ENCODE data around the gene HECW1.

The HECW1 gene

DNA sequence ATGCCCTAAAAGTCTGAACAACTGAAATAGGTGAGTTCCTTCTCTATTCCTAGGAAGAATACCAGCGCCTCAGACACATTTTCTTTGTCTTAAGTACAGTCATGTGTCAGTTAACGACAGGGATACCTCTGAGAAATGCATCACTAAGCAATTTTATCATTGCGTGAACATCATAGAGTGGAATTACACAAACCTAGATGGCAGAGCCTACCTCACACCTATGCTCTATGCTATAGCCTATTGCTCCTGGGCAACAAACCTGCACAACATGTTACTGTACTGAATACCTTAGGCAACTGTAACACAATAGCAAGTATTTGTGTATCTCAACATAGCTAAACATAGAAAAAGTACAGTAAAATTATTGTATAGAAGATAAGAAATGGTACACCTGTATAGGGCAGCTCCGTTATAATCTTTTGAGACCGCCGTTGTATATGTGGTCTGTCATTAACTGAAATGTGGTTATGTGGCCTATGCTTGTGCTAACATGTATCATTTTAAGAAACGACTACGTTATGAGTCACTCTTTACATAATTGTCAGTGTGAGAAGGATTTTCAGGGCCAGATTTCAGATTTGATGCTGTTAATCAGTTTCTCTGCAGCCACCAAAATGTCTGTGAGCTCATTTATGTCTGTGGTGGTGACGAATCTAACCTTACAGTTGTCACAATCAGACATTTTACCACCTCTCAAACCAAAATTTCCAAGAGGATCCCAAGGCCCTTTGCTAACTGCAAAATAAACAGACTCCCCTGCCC lies 404.3 kb downstream of the HECW1 start:
- DNase-seq = no peak

DNA sequence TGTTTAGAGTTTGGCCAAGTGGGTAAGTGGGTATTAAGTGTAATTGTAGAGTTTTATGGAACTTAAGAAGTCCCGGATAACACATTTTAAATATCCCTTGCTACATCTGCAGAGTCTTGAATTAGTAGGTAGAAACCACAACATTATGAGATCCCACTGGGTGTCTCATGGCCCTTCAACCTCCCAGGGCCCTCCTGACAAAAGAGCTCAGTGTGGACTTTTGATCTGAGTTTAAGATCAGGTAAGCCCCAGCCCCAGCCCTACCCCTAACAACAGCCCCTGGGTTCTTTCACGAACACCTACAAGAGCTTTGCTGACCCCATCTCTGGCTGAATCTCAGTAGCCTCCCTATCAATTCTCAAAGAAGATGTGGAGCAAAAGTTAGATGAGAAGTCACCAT lies 405.0 kb downstream of the HECW1 start:
- no peak for DNase-seq

DNA sequence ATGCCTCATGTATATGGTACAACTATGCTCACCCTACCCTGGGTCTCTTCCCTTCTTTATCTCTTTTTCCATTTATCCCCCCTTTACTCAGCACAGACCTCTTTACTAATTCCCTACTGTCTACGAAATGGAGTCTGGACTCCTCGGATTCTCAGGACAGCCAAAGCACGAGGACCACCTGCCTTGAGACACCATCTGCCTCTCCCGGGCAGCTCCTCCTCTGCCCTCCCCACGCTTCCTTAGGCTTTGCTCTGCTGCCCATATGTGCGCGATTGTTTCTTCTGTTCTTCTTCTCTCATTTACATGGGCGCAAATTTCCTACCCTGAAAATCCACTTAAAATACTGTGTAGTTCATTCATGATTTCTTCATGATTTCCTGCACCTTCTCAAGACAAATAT lies 407.8 kb downstream of the HECW1 start:
- no peak for DNase-seq

DNA sequence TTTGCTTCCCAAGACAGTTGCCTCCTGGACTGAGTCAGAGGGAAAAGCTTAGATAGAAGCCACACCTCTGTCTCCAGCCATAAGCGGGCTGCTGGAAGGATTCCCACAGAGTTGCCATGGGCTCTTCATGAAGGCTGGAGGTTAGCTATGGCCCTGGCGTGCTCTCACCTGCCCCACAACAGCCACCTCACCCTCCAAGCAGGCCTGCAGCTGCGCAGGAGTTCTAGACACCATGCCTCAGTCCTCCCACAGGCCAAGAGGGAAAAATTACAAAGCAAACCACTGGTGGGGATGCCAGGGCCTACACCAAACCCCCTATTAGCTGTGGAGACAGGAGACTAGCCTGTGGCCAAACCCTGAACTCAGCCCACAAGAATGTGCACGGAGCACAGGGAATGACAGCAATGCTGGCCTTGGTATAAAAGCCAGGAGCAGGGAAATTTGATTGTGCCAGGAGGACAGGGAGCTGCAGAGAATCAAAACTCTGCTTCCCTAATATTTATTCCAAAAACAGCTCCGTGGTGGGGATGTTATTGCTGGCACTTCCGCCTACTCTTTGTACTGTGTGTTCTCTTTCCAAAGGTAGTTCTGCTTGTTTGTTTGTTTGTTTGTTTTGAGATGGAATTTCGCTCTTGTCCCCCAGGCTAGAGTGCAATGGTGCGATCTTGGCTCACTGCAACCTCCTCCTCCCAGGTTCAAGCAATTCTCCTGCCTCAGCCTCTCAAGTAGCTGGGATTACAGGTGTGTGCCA lies 410.1 kb downstream of the HECW1 start:
- peak; percentile 38 for DNase-seq

DNA sequence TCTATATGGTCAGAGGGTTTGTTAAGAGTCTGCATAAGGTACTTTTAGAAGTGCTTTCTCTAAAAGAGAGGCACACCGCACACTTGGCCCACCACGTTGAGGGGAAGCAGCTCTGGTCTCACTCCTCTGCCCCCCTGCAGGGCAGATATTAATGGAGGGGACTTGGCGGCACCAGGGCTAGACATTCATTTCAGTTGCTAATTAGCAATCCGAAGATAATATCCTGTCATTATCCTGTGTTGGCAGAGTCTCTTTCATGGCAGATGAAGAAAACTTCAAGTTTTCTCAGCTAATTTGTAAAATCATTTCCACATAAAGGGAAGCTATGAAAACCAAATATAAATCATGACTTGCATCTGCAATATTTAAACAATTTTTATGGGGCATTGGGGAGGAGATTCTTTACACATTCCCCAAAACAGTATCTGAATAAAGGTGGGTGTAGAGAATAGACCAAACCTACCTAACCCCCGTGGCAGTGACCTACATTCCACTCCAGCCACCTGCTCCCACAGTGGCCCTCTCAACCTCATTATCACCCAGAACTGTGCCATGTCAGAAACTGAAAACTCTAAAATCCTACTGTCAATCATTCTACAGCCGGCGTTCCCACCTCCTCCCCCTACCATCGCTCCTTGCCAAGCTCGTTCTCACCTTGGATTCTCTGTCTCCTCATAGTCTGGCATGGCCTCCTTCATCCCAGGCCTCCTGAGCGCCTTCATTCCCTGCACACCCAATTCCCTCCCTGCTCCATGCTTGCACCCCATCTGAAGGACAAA lies 416.3 kb downstream of the HECW1 start:
- no peak for DNase-seq

DNA sequence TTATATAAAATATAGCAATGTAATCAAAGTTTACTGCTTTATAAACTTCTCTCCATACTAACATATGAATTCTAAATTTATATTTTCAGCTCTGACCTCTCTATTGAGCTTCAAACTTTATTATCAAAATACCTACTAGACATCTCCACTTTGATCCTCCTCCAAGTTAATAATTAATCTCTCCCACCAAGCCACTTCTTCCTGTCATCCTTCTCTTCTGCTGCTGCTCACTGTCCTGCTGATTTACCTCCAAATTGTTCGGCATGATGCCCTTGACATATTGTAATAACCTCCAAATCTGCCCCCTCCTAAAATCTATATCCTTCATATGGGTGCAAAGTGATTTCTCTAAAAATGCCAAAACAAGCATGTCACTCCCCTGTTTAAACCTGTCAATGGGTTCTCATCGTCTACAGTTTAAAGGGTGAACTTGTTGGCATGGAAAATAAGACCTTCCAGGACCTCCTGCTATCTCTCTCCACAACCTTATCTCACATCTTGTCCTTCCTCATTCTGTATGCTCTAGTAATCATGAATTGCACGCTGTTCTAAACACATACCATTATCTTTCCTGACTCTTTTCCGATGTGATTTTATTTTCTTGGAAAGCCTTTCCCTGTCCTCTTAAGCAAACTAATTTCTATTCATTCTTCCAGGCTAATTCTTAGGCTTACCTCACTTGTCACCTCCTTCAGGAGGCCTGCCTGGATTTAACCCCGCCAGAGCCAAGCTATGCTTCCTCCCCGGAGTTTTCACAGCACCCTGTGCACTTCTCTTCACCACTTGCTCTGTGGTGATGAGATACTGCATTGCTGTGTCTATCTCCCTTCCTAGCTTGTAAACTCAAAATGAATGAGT lies 418.3 kb downstream of the HECW1 start:
- no peak for DNase-seq

DNA sequence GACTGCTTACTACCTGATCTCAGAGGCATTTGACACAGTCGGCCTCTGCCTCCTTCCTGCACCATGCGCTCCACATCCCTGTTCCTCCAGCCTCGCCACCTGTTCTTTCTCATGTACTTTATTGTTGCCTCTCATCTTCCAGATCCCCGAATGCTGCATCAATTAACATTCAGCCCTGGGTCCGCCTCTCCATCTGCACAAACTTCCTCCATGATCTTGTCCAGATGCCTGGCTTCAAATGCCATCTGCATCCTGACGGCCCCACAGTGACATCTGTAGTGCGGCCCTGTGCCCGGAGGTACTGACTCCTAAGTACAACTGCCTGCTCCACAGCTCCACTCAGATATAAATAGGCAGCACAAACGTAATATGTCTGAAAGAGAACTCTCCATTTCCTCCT lies 419.3 kb downstream of the HECW1 start:
- DNase-seq = no peak

DNA sequence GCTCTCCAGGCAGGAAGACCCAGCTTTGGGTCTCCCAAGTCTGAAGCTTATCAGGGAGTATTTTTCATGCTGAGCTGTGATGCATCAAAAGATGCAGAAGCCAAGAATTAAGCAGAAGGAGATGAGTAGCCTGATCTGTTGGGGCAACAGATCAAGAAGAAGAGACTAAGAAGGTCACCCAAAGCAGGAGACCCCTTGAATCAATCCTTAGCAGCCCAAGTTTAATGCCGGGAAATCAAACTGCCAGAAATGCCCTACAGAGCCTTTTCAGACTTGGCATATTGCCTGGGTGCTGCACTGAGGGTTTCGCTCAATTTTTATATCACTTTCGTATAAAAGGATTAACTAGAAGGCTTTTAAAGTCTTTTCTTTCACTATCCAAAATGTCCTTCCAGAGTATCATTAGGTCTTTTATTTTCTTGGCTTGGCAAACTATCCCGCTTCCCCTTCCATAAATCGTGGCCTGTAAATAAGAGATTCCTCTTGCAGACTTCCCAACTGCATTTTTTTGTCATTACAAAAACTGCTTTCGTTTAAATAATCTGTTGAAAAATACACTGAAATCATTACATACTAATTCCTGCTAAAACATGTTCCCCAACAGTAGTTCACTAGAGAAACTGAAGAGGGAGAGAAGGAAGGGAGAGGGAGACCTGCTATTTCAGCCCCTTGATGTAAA lies 421.5 kb downstream of the HECW1 start:
- no peak for DNase-seq

DNA sequence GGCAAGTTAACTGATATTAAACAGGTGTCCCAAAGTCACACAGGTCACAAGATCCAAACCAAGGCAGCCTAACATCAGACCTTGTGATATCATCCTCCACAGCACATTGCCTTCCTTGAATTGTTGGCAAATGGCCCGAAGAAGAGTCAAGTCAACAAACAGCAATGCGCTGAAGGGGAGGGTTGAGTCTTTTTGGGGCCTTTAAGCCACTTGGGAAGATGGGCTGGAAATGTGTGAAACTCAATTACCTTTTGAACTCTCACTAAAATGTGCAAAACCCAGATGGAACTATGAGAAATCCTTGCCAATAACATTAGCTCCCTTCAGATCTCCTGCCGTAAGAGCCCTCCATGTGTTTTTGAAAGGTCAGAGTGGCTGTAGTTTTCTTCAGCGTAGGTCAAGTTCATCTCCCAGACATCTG lies 422.6 kb downstream of the HECW1 start:
- no peak for DNase-seq

DNA sequence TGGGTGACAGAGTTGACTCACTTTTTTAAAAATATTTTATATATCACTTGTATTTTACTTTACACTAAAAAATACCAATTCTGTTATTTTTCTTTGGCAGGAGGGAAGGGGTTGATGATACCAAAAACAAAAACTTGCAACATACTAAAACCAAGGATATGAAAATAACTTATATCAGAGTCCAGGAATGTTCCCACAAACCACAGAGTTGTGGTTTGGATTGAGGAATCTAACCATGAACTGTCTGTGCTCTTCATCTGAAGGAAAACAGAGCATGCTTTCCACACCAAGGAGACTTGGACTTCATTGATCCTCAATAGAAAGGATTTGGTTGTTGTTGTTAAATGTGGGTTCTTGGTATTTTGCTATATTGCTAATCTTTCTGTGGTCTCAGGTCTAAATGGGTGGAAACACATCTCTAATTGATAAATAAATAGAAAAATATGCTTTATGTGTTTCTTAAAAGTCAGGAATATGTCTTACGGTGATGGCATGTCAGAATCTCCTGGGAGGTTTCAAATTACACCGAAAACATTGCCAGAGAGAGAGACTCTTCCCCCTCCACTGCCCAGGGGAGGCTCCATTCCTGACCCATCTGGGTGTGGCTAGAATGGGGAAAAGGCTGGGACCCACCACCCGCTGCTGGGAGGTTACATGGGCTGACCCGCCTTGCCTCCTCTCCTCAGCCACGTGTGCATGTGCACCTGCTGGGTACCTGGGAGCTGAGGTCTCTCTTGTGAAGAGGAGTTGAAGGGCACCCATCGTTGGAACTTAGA lies 423.6 kb downstream of the HECW1 start:
- DNase-seq = peak; percentile 71

DNA sequence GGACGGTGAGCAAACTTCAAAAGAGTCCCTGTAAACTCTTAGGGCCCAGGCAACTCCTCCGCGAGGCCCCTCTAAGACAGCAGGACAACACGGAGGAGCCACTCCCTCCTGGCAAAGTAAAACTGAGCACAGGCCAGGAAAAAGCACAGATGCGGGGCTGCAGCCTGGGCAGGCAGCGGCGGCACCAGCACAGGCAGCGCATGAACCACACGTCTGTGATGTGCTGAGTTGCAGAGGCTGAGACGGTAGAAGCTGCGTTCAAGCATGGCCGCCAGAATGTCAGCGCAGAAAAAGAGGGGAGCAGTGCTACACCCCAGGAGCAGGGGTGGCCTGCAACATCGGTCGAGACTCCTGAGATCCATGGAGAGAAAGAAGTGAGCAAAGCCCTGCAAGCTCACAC lies 424.3 kb downstream of the HECW1 start:
- DNase-seq = no peak

DNA sequence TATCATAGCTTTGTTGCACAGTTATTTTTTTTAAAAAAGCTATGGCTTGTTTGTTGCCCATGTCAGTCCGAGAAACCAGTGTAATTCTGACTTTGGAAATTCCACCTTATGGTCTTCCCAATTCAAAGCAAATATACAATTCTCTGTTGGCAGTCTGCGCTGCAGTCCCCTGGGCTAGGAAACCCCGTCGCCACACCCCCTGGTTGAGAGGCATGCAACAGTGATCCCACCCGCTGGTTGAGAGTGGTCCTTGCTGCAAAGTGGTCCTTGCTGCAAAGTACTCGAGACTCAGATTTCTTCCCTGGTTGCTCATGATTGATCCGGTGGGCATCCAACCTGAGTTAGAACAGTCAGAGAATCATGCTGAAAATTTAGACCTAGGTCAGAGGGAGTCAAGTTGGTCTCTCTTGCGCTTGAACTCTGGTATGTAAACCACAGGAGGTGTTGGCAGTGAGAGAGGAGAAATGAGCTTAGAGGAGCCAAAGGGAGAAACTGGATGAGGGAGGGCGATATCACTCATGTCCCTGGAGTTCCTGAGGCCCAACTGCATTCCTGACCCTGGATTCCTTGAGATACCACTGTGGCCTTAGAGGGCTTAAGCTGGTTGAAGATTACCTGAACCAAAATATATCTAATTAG lies 425.4 kb downstream of the HECW1 start:
- DNase-seq = no peak

DNA sequence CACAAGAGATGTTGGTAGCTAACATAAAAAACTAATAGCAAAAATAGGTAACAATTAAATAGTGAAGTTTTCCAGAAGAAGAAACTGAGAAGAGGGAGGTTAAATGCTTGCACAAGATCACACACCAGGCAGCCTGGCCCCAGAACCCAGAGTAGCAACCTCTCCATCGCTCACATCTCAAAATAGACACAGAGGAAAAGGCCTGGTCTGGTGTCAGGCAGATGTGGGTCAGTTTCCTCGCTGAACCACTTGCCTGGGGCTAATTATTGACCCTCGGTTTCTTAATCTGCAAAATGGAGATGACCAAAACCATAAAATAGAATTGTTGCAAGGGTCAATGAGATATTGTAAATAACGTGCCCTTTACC lies 425.9 kb downstream of the HECW1 start:
- no peak for DNase-seq

DNA sequence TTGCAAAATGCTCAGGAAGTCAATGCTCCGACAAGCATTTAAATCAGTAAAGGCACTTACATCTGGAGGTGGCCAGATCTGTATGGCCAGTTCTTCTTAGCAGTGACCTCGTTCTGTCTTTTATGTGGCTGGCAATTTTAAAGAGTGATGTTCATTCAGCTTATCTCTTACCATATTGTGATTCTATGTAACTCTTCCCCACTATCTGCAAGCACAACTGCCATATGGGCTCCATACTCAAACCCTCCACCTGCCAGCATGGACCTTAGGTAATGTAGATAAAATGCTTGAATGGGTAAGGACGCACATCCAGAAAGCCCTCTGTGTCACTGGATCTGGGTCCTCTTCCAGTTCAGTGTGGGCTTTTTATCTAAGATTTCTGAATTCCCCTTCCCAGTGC lies 428.0 kb downstream of the HECW1 start:
- no peak for DNase-seq

DNA sequence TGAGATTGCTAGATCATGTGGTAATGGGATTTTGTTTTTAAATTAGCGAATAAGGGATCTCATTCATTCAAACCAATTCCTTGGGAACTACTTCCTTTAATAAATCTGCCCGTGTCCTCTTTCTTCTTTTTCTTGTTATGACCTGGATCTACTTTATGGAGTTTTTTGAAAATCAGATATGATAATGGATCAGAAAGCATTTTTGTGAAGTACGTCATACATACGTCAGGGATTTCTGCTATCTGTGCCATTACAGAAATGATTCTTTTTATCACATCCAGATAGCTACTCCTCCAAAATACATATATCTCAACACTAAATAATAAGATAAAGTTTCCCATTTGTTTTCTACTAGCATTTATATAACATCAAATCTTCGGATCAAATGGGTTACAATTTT lies 430.3 kb downstream of the HECW1 start:
- DNase-seq = no peak

DNA sequence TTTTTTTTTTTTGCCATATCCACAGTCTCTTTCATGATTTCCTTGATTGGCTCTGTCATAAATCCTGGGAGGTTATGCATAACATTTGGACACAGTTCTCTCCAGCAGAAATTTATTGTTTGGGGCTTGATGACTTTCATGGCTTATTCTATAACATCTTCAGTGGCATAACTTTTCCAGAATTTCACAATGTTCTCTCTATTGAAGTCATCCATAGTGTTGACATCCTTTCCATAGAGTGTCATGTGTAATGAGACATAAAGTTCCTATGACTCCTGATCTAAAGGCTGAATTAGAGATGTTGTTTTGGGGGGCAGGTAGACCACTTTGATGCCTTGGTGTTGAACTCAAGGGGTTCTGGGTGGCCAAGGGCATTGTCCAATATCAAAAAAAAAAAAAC lies 433.8 kb downstream of the HECW1 start:
- DNase-seq = no peak

DNA sequence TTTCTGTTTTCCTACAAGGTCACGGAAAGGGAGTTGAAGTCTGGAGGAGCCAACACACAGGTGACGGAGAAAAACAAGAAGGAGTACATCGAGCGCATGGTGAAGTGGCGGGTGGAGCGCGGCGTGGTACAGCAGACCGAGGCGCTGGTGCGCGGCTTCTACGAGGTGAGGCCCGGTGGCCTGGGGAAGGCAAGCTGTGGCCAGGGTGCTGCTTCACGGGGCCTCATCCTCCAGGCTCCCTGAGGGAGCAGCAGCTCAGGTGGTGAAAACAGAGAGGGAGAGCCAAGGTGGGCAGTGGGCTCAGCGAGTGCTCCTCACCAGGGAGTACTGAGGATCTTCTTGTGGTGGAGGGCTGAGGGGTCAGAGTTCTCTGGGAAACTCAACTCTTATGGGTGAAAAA lies 438.0 kb downstream of the HECW1 start:
- no peak for DNase-seq

DNA sequence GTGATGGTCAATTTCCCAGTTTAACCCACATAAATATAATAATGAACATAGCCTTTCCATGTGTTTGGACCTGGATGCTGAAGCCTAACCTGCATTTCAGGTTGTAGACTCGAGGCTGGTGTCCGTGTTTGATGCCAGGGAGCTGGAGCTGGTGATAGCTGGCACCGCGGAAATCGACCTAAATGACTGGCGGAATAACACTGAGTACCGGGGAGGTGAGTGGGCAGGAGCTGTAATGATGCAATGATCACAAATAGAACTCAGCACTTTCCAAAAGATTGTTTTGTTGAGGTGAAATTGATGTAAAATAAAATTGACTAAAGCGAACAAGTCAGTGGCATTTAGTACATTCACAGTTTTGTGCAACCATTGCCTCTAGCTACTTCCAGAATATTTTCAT lies 439.7 kb downstream of the HECW1 start:
- DNase-seq = no peak

DNA sequence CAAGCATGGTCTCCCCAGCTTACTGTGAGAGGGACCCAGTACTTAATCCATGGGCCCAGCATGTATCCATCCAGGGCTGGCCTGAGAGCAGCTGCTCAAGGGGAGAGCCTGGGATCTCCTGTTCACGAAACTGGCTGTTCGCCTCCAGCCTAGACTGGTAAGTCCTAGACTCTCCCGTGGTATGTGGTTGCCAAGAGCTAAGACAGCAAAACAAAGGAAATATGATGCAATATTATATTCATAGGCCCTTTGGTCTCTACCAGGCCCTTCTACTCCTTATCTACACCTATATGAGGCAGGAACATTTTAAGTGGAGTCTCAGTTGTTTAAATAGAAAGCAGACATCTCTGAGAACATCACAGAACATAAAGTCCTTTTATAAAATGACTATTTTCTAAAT lies 441.6 kb downstream of the HECW1 start:
- DNase-seq = no peak

DNA sequence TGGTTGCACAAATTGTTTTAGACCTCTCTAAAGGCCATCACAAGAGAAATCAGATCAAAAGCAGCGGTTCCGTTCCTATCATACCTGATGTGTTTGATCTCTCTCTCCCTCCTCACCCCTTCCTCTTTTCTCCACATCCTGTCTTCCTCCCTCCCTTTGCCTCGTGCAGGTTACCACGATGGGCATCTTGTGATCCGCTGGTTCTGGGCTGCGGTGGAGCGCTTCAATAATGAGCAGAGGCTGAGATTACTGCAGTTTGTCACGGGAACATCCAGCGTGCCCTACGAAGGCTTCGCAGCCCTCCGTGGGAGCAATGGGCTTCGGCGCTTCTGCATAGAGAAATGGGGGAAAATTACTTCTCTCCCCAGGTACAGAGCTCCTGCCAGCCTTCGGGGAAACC lies 442.0 kb downstream of the HECW1 start:
- DNase-seq = no peak

All from amniotic stem cell (primary cell).